K562 (cell line): Measurements from ENCODE around the gene FN1. TPM values are rescaled to one million over a fixed set of nuclear protein-coding genes. Genes with fewer than 3 reads are reported as not detected.

Experiments
- DPF2 ChIP-seq: fragments of 450-650 bp; IDR thresholded peaks from 2 replicates; pipeline ENCODE4 v1.6.1; 2016
- EGR1 ChIP-seq: fragments of 450-650 bp; conservative IDR thresholded peaks from 2 replicates; pipeline ENCODE4 v1.6.1; 2017; ENCODE audit warnings: mild to moderate bottlenecking
- ELF2 ChIP-seq: fragments of 250-450 bp; sonication (Bioruptor Pico); IDR thresholded peaks from 2 replicates; pipeline ENCODE4 v1.5.0; 2021; ENCODE audit warnings: mild to moderate bottlenecking
- ESRRA ChIP-seq: fragments of 450-650 bp; IDR thresholded peaks from 2 replicates; pipeline ENCODE4 v1.6.1; 2014; ENCODE audit warnings: low read depth, mild to moderate bottlenecking, moderate library complexity, borderline replicate concordance
- NR2C2 ChIP-seq, 2 experiments: fragments of 200-800 bp in 1 of 2; sonication (Bioruptor generic) in 1 of 2; sonication (generic) in 1 of 2; formaldehyde crosslinking in 1 of 2; IDR thresholded peaks; 2 replicates each; pipeline versions ENCODE4 v1.6.1 to v1.8.0; 2016 to 2022; ENCODE audit warnings: mild to moderate bottlenecking in 1 of 2, missing compliant biosample characterization in 1 of 2, missing genetic modification characterization in 1 of 2, missing genetic modification reagents in 1 of 2
- OTX1 ChIP-seq: fragments of 450-650 bp; formaldehyde crosslinking; IDR thresholded peaks from 2 replicates; pipeline ENCODE4 v1.4.0; 2022; ENCODE audit warnings: mild to moderate bottlenecking
- PCBP2 ChIP-seq: fragments of 200-400 bp; formaldehyde crosslinking; IDR thresholded peaks from 2 replicates; pipeline ENCODE4 v1.6.1; 2018; ENCODE audit warnings: low read length, low read depth, mild to moderate bottlenecking, moderate library complexity; ENCODE audit not compliant: poor library complexity, severe bottlenecking
- RUNX1 ChIP-seq: sonication (generic); IDR thresholded peaks from 2 replicates; pipeline ENCODE4 v1.6.1; 2016; ENCODE audit warnings: antibody characterized with exemption, low read depth
- SETDB1 ChIP-seq: IDR thresholded peaks from one replicate; pipeline ENCODE4 v1.6.1; 2012; ENCODE audit warnings: low read length, control low read depth, inconsistent platforms
- SMAD1 ChIP-seq: fragments of 150-350 bp; IDR thresholded peaks from 2 replicates; pipeline ENCODE4 v1.6.1; 2014; ENCODE audit warnings: low read length, low read depth; ENCODE audit not compliant: partially characterized antibody
- TBP ChIP-seq: optimal IDR thresholded peaks from 2 replicates; pipeline ENCODE3; 2011; ENCODE audit warnings: low read depth, low read length, improper control_type of control experiment
- TOE1 ChIP-seq, 2 experiments: fragments of 450-650 bp in 1 of 2; sonication (generic) in 1 of 2; formaldehyde crosslinking in 1 of 2; IDR thresholded peaks; 2 replicates each; pipeline versions ENCODE4 v1.7.1 to v1.8.0; 2016 to 2022; ENCODE audit warnings: borderline replicate concordance in 2 of 2, mild to moderate bottlenecking in 2 of 2, antibody characterized with exemption in 1 of 2, inconsistent platforms in 1 of 2, low read depth in 1 of 2, missing genetic modification reagents in 1 of 2, moderate library complexity in 1 of 2
- ZNF197 ChIP-seq: fragments of 200-800 bp; sonication (Bioruptor generic); IDR thresholded peaks from 2 replicates; pipeline ENCODE4 v1.6.1; 2016; ENCODE audit warnings: low read depth, missing genetic modification characterization, missing compliant biosample characterization
- ZNF224 ChIP-seq: sonication (generic); formaldehyde crosslinking; IDR thresholded peaks from 2 replicates; pipeline ENCODE4 v1.8.0; 2022; ENCODE audit warnings: mild to moderate bottlenecking, missing genetic modification reagents
- polyA plus RNA-seq, 8 experiments: library from polyadenylated mRNA; depleted of rRNA in 4 of 8; stranded (reverse) in 5 of 8; unstranded in 3 of 8; fragments of >200 nt; fragmentation: Nextera tagmentation in 2 of 8; fragmentation: Illumina TruSeq in 1 of 8; extraction: Ambion mirVana in 2 of 8; extraction: Trizol in 1 of 8; gene quantifications; 2 replicates each; pipeline versions ENCODE4 v1.2.1 to v1.2.3, GENCODE V29; 2011 to 2014; ENCODE audit warnings: inconsistent platforms in 1 of 8, missing spikeins in 1 of 8
- total RNA-seq, 7 experiments: library from RNA; depleted of rRNA in 6 of 7; stranded (reverse); fragments of >200 nt in 6 of 7; fragmentation: Illumina TruSeq in 2 of 7; extraction: Trizol in 2 of 7; gene quantifications; 2 replicates each; pipeline versions ENCODE4 v1.2.1 to v1.2.3, GENCODE V29; 2011 to 2021; ENCODE audit warnings: low replicate concordance in 1 of 7
- TF ChIP-seq, protein P1 (sequence below): fragments of 450-650 bp; IDR thresholded peaks from 2 replicates; pipeline ENCODE4 v1.6.1; 2016; ENCODE audit warnings: low read depth
- TF ChIP-seq, protein P2 (sequence below): fragments of 250-450 bp; sonication (Bioruptor Pico); IDR thresholded peaks from 2 replicates; pipeline ENCODE4 v1.6.1; 2021; ENCODE audit warnings: mild to moderate bottlenecking
- TF ChIP-seq, protein P3 (sequence below): sonication (generic); IDR thresholded peaks from 2 replicates; pipeline ENCODE4 v1.6.1; 2016

FN1 gene
- total and polyA plus RNA-seq, 9 of the 15 experiments (the other 6 are each of a cell fraction or from before 2014, with no cell fraction given) = 7.4 to 19.1 (median 11.2) TPM

DNA sequence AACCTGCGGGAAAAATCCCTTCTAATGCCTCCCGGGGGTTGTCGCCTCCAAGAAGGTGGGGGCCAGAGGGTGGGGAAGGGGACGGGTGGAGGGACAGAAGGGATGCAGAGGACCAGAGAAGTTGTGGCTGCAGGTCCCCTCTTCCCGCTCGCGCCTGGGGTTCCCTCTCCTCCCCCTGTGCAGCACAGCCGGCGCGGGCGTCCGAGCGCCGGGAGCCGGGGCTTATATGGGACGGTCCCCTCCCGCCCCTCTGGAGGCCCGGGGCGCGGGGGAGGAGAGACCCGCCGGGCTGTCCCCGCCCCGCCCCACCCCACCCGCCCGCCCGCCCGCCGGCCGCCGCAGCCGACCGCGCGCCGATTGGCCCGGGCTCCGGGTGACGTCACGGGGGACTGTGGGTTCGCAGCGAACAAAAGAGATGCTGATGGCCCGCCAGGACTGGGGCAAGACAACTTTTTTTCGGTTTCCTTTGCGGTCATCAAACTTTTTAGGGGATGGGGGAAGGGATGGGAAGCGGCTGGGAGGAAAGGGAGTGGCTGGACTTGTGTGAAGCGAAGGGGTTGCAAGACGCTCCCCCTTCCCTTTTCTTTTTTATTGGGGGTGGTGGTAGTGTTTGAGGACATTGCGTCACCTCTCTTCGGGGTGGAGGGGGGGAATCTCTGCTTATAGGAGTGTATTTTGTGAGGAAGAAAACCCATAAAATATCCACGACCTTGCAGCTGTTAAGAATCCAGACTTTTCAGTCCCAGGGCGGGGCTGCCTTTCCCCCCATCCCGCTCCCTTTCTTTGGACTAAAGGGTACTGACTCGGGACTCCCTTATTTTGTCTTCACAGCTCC lies at the start of gene FN1 (continued):
- TF ChIP-seq TOE1 (IDR thresholded peaks at IDR 0.05; ENCODE audit: borderline replicate concordance) (no peak), TOE1 (CRISPR knock-in tag; IDR thresholded peaks at IDR 0.05; ENCODE audit: borderline replicate concordance, low read depth) (no peak), ZNF197 (no peak), DPF2 (no peak), PCBP2 (no peak), SMAD1 (no peak), EGR1 (0 out of 2 replicates have a peak, but pooled peaks have one; percentile 7), OTX1 (no peak), ELF2 (CRISPR knock-in tag) (no peak), RUNX1 (no peak), ZNF224 (CRISPR knock-in tag) (no peak), ESRRA (no peak), SETDB1 (no peak), TBP (peak; percentile 63), NR2C2 (CRISPR knock-in tag; IDR thresholded peaks at IDR 0.05) (no peak), NR2C2 (tag; IDR thresholded peaks at IDR 0.05) (no peak)
- TF ChIP-seq, protein P1, sequence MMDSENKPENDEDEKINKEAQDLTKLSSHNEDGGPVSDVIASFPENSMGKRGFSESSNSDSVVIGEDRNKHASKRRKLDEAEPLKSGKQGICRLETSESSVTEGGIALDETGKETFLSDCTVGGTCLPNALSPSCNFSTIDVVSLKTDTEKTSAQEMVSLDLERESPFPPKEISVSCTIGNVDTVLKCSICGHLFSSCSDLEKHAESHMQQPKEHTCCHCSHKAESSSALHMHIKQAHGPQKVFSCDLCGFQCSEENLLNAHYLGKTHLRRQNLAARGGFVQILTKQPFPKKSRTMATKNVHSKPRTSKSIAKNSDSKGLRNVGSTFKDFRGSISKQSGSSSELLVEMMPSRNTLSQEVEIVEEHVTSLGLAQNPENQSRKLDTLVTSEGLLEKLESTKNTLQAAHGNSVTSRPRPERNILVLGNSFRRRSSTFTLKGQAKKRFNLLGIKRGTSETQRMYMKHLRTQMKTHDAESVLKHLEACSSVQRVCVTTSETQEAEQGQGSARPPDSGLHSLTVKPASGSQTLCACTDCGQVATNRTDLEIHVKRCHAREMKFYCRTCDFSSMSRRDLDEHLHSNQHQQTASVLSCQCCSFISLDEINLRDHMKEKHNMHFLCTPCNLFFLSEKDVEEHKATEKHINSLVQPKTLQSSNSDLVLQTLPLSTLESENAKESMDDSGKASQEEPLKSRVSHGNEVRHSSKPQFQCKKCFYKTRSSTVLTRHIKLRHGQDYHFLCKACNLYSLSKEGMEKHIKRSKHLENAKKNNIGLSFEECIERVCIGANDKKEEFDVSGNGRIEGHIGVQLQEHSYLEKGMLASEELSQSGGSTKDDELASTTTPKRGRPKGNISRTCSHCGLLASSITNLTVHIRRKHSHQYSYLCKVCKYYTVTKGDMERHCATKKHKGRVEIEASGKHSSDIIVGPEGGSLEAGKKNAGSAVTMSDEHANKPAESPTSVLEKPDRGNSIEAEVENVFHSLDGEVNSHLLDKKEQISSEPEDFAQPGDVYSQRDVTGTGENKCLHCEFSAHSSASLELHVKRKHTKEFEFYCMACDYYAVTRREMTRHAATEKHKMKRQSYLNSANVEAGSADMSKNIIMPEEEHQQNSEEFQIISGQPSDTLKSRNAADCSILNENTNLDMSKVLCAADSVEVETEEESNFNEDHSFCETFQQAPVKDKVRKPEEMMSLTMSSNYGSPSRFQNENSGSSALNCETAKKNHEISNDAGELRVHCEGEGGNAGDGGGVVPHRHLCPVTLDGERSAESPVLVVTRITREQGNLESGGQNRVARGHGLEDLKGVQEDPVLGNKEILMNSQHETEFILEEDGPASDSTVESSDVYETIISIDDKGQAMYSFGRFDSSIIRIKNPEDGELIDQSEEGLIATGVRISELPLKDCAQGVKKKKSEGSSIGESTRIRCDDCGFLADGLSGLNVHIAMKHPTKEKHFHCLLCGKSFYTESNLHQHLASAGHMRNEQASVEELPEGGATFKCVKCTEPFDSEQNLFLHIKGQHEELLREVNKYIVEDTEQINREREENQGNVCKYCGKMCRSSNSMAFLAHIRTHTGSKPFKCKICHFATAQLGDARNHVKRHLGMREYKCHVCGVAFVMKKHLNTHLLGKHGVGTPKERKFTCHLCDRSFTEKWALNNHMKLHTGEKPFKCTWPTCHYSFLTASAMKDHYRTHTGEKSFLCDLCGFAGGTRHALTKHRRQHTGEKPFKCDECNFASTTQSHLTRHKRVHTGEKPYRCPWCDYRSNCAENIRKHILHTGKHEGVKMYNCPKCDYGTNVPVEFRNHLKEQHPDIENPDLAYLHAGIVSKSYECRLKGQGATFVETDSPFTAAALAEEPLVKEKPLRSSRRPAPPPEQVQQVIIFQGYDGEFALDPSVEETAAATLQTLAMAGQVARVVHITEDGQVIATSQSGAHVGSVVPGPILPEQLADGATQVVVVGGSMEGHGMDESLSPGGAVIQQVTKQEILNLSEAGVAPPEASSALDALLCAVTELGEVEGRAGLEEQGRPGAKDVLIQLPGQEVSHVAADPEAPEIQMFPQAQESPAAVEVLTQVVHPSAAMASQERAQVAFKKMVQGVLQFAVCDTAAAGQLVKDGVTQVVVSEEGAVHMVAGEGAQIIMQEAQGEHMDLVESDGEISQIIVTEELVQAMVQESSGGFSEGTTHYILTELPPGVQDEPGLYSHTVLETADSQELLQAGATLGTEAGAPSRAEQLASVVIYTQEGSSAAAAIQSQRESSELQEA = no peak
- TF ChIP-seq, protein P2, sequence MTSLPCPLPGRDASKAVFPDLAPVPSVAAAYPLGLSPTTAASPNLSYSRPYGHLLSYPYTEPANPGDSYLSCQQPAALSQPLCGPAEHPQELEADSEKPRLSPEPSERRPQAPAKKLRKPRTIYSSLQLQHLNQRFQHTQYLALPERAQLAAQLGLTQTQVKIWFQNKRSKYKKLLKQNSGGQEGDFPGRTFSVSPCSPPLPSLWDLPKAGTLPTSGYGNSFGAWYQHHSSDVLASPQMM (CRISPR knock-in tag) = no peak
- TF ChIP-seq, protein P3, sequence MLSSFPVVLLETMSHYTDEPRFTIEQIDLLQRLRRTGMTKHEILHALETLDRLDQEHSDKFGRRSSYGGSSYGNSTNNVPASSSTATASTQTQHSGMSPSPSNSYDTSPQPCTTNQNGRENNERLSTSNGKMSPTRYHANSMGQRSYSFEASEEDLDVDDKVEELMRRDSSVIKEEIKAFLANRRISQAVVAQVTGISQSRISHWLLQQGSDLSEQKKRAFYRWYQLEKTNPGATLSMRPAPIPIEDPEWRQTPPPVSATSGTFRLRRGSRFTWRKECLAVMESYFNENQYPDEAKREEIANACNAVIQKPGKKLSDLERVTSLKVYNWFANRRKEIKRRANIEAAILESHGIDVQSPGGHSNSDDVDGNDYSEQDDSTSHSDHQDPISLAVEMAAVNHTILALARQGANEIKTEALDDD = no peak
